HG02763 (cell line): Measurements from ENCODE around the gene PEAK3.

ENCODE experiments used
- ATAC-seq: cut with Tn5 transposase; IDR thresholded peaks from one replicate; pipeline ENCODE4 v1.9.1; 2021; ENCODE audit warnings: mild to moderate bottlenecking, moderate library complexity; ENCODE audit not compliant: unreplicated experiment

PEAK3 gene

GRCh38 chr19:2251106-2252054 is 30.6 kb downstream of the PEAK3 start:
- no peak for ATAC-seq

GRCh38 chr19:2250766-2251105 is 31.2 kb downstream of the PEAK3 start:
- ATAC-seq: no peak

GRCh38 chr19:2249880-2250765 is 31.9 kb downstream of the PEAK3 start:
- no peak for ATAC-seq

GRCh38 chr19:2249010-2249866 is 32.7 kb downstream of the PEAK3 start, which contains the start of gene AMH:
Gene AMH (plus strand): TSS chr19:2249323. CDS start chr19:2249333, 10 bp downstream.
- ATAC-seq: no peak

GRCh38 chr19:2248136-2249009 is 33.6 kb downstream of the PEAK3 start:
- ATAC-seq: no peak

- no peak for ATAC-seq
Observed at GRCh38 chr19:2247433-2248101, 34.4 kb downstream of the PEAK3 start.

- no peak for ATAC-seq
Observed at GRCh38 chr19:2246801-2247361, 35.1 kb downstream of the PEAK3 start.

GRCh38 chr19:2246014-2246620 is 35.9 kb downstream of the PEAK3 start:
- ATAC-seq: no peak

GRCh38 chr19:2245273-2245672 is 36.7 kb downstream of the PEAK3 start:
- no peak for ATAC-seq

GRCh38 chr19:2244486-2244885 is 37.5 kb downstream of the PEAK3 start:
- no peak for ATAC-seq

- no peak for ATAC-seq
Observed at GRCh38 chr19:2244125-2244411, 37.9 kb downstream of the PEAK3 start.

- ATAC-seq: no peak
Observed at GRCh38 chr19:2243274-2244124, 38.5 kb downstream of the PEAK3 start.

GRCh38 chr19:2242816-2243215 is 39.2 kb downstream of the PEAK3 start:
- ATAC-seq: no peak

GRCh38 chr19:2242092-2242537 is 39.9 kb downstream of the PEAK3 start:
- no peak for ATAC-seq

GRCh38 chr19:2240881-2241760 is 40.9 kb downstream of the PEAK3 start:
- ATAC-seq: no peak
